WI38 (cell line): ENCODE data around the gene PNLIPRP2.

Experiments
- H3K4me3 ChIP-seq: 2 replicates; pipeline ENCODE4 v1.5.1; 2011; ENCODE audit warnings: low read depth, mild to moderate bottlenecking, control low read depth, low read length
- CTCF ChIP-seq: IDR thresholded peaks from 2 replicates; pipeline ENCODE4 v1.5.1; 2012; ENCODE audit warnings: low read depth, mild to moderate bottlenecking, control low read depth, low read length

Gene PNLIPRP2

GRCh38 chr10:116665541-116666125, 44.9 kb downstream of the PNLIPRP2 start:
- H3K4me3 ChIP-seq = peak overlapping the region; percentile 32; the same call in 1 of the 2 replicates
- TF ChIP-seq CTCF = no peak

- no peak for TF ChIP-seq CTCF
- no peak overlapping the region for H3K4me3 ChIP-seq
Observed at GRCh38 chr10:116667484-116667883, 46.7 kb downstream of the PNLIPRP2 start.

GRCh38 chr10:116668018-116668417, 47.3 kb downstream of the PNLIPRP2 start:
- H3K4me3 ChIP-seq = no peak overlapping the region
- TF ChIP-seq CTCF = no peak

- no peak for TF ChIP-seq CTCF
- H3K4me3 ChIP-seq = no peak overlapping the region
Observed at GRCh38 chr10:116668446-116668845, 47.7 kb downstream of the PNLIPRP2 start.

GRCh38 chr10:116669080-116669479, 48.3 kb downstream of the PNLIPRP2 start:
- no peak overlapping the region for H3K4me3 ChIP-seq
- TF ChIP-seq CTCF = no peak

GRCh38 chr10:116669832-116670644, 49.3 kb downstream of the PNLIPRP2 start:
- no peak overlapping the region for H3K4me3 ChIP-seq
- no peak for TF ChIP-seq CTCF

GRCh38 chr10:116670706-116671105, 50.0 kb downstream of the PNLIPRP2 start:
- no peak overlapping the region for H3K4me3 ChIP-seq
- TF ChIP-seq CTCF = no peak
